RWPE2 (cell line): ENCODE measurements around the gene IL17RC.
"Not testable (repeated sequence)": the region's sequence is repeated elsewhere in the genome, so short reads cannot be mapped to it uniquely, and the experiment has no call there.

Experiments used
- ATAC-seq: fragments of 200-7000 bp; cut with Tn5 transposase; 3 replicates; pipeline ENCODE4 v1.9.1; 2021; ENCODE audit warnings: low read depth
- DNase-seq: peaks from one replicate; pipeline ENCODE4 v3.0.0-alpha.2; 2020; ENCODE audit warnings: low spot score
- H3K27ac ChIP-seq: fragments of 450-650 bp; 2 replicates; pipeline ENCODE4 v1.5.1; 2017; ENCODE audit warnings: mild to moderate bottlenecking; ENCODE audit not compliant: poor library complexity, severe bottlenecking
- H3K27me3 ChIP-seq: fragments of 250-450 bp; sonication (Bioruptor Pico); 2 replicates; pipeline ENCODE4 v1.5.1; 2021; ENCODE audit warnings: mild to moderate bottlenecking, moderate library complexity; ENCODE audit not compliant: insufficient read depth, poor library complexity, severe bottlenecking
- H3K36me3 ChIP-seq: fragments of 250-450 bp; sonication (Bioruptor Pico); 2 replicates; pipeline ENCODE4 v1.5.1; 2020; ENCODE audit warnings: low read depth, mild to moderate bottlenecking, moderate library complexity
- H3K4me1 ChIP-seq: fragments of 250-450 bp; sonication (Bioruptor Pico); 2 replicates; pipeline ENCODE4 v1.5.1; 2021; ENCODE audit warnings: mild to moderate bottlenecking, moderate library complexity; ENCODE audit not compliant: insufficient read depth, poor library complexity, severe bottlenecking
- H3K4me3 ChIP-seq: fragments of 250-450 bp; sonication (Bioruptor Pico); 2 replicates; pipeline ENCODE4 v1.5.1; 2021; ENCODE audit warnings: mild to moderate bottlenecking, moderate library complexity; ENCODE audit not compliant: severe bottlenecking
- H3K9me3 ChIP-seq: fragments of 250-450 bp; sonication (Bioruptor Pico); 2 replicates; pipeline ENCODE4 v1.5.1; 2021; ENCODE audit warnings: mild to moderate bottlenecking, moderate library complexity; ENCODE audit not compliant: severe bottlenecking
- CTCF ChIP-seq: fragments of 450-650 bp; IDR thresholded peaks from one replicate; pipeline ENCODE4 v1.5.1; 2017; ENCODE audit warnings: mild to moderate bottlenecking, moderate library complexity; ENCODE audit not compliant: poor library complexity, severe bottlenecking

Gene IL17RC

GRCh38 chr3:9893739-9894138 lies 23.2 kb upstream of the IL17RC start:
- Histone ChIP-seq H3K36me3 (peaks cover 31% of the 10 kb centered on the region), H3K4me1 (peaks cover 36% of the 10 kb centered on the region), H3K9me3 (peaks cover 4% of the 10 kb centered on the region), H3K27me3 (no peaks in the 10 kb centered on the region), H3K4me3 (no peak overlapping the region), H3K27ac (peak overlapping the region; percentile 66)
- DNase-seq = no peak
- ATAC-seq = no peak
- no peak for TF ChIP-seq CTCF

GRCh38 chr3:9895715-9896114 lies 21.2 kb upstream of the IL17RC start:
- H3K27ac ChIP-seq = peak overlapping the region; percentile 71
- not testable (repeated sequence) for H3K9me3 ChIP-seq

GRCh38 chr3:9896755-9897407 lies 20.0 kb upstream of the IL17RC start:
- H3K27me3 ChIP-seq, H3K4me3 ChIP-seq, H3K9me3 ChIP-seq, DNase-seq: not testable (repeated sequence)
- Histone ChIP-seq H3K36me3 (peaks cover 27% of the 10 kb centered on the region), H3K27ac (peak overlapping the region; percentile 71), H3K4me1 (peaks cover 39% of the 10 kb centered on the region)
- peak; percentile 41 for ATAC-seq

More at GRCh38 chr3:9895715-9896114, 21.2 kb upstream of the IL17RC start:
- not testable (repeated sequence) for ATAC-seq, H3K4me3 ChIP-seq, H3K27me3 ChIP-seq, DNase-seq
- peaks cover 44% of the 10 kb centered on the region for H3K4me1 ChIP-seq
- H3K36me3 ChIP-seq = peaks cover 31% of the 10 kb centered on the region

GRCh38 chr3:9897408-9898372 lies 19.2 kb upstream of the IL17RC start:
- H3K4me1 ChIP-seq = peaks cover 42% of the 10 kb centered on the region

GRCh38 chr3:9898467-9899241 lies 18.2 kb upstream of the IL17RC start:
- H3K4me3 ChIP-seq = no peak overlapping the region
- peaks cover 9% of the 10 kb centered on the region for H3K36me3 ChIP-seq
- peak overlapping the region; percentile 71 for H3K27ac ChIP-seq
- H3K27me3 ChIP-seq = no peaks in the 10 kb centered on the region
- ATAC-seq (no peak), DNase-seq (no peak)
- peaks cover 4% of the 10 kb centered on the region for H3K9me3 ChIP-seq
- H3K4me1 ChIP-seq = peaks cover 46% of the 10 kb centered on the region
- TF ChIP-seq CTCF = no peak

More at GRCh38 chr3:9897408-9898372, 19.2 kb upstream of the IL17RC start:
- H3K9me3 ChIP-seq = peaks cover 4% of the 10 kb centered on the region
- H3K27ac ChIP-seq = peak overlapping the region; percentile 71
- peak; percentile 83 for ATAC-seq
- no peaks in the 10 kb centered on the region for H3K27me3 ChIP-seq
- TF ChIP-seq CTCF = no peak
- H3K36me3 ChIP-seq = peaks cover 18% of the 10 kb centered on the region
- no peak for DNase-seq
- H3K4me3 ChIP-seq = no peak overlapping the region
